22Rv1 (cell line): ENCODE data around the gene DCLK2.

ENCODE experiments used
- ZFX ChIP-seq: fragments of 450-650 bp; IDR thresholded peaks from 2 replicates; pipeline ENCODE4 v1.6.1; 2017; ENCODE audit warnings: antibody characterized with exemption, borderline replicate concordance
- TF ChIP-seq, protein P1 (sequence below): fragments of 450-650 bp; IDR thresholded peaks from 2 replicates; pipeline ENCODE4 v1.5.1; 2017; ENCODE audit warnings: mild to moderate bottlenecking

DNA sequence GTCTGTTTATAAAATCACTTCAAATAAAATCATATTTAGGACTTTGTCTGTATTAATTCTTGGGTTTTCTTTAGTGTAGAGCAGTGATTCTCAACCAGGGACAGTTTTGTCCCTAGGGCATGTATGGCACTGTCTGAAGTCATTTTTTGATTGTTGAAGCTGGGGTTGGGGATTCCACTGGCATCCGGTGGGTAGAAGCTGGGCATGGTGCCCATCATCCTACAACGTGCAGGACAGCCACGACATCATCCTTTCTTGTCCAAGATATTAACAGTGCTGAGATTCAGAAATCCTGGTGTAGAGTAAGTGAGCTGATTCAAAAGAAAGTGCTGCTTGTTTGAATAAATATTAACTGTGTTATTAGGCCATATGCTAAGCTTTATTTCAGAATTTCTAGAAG is 28.6 kb downstream of the DCLK2 start:
- TF ChIP-seq, protein P1, sequence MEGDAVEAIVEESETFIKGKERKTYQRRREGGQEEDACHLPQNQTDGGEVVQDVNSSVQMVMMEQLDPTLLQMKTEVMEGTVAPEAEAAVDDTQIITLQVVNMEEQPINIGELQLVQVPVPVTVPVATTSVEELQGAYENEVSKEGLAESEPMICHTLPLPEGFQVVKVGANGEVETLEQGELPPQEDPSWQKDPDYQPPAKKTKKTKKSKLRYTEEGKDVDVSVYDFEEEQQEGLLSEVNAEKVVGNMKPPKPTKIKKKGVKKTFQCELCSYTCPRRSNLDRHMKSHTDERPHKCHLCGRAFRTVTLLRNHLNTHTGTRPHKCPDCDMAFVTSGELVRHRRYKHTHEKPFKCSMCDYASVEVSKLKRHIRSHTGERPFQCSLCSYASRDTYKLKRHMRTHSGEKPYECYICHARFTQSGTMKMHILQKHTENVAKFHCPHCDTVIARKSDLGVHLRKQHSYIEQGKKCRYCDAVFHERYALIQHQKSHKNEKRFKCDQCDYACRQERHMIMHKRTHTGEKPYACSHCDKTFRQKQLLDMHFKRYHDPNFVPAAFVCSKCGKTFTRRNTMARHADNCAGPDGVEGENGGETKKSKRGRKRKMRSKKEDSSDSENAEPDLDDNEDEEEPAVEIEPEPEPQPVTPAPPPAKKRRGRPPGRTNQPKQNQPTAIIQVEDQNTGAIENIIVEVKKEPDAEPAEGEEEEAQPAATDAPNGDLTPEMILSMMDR, result no peak
- no peak for TF ChIP-seq ZFX
